ENCODE results near the gene TMEM200B.
"Not testable (repeated sequence)": the region's sequence is repeated elsewhere in the genome, so short reads cannot be mapped to it uniquely, and the experiment has no call there.

TMEM200B gene

DNA sequence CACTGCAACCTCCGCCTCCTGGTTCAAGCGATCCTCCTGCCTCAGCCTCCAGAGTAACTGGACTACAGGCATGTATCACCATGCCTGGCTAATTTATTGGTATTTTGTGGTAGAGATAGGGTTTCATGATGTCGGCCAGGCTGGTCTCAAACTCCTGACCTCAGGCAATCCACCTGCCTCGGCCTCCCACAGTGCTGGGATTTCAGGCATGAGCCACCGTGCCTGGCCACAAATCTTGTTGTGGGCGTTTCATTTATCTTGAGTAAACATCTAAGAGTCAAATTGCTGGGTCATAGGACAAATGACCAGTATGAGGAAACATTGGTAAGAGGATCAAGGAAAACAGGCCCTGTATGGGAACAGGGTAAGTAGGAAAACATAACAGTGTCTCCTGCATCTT is 17.9 kb downstream of the TMEM200B start:
- DNase-seq, result no peak

- DNase-seq, result no peak
These were observed 23.2 kb downstream of the TMEM200B start for GRCh38 chr1:29100487-29100886.

DNA sequence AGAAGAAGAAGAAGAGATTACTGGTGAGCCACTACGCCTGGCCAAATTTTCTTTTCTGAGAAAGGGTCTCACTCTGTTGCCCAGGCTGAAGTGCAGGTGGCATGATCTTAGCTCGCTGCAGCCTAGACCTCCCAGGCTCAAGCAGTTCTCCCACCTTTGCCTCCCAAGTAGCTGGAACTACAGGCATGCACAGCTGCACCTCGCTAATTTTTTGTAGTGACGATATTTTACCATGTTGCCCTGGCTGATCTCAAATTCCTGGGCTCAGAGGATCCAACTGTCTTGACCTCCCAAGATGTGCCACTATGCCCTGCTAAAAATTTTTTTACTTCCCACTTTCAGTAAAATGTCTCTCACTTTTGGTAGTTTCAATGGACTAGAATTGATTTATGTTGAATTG is 24.4 kb downstream of the TMEM200B start:
- no peak for DNase-seq

GRCh38 chr1:29096231-29096886 is 27.3 kb downstream of the TMEM200B start:
- DNase-seq, result no peak

DNA sequence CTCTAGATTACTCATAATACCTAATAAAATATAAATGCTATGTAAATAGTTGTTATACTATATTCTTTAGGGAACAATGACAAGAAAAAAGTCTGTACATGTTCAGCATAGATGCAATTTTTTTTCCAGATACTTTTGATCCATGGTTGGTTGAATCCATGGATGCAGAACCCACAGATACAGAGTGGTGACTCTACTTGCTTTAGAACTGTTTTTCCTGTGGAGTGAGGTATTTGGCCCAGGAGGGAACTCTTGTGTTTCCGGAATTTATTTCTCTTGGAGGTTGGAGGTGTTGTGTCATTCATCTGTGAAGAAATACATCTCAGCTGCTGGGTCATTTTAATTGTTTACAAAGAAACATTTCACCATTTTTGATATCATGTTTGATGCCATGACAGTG is 28.7 kb downstream of the TMEM200B start:
- DNase-seq, result no peak

GRCh38 chr1:29094433-29094832 is 29.3 kb downstream of the TMEM200B start:
- no peak for DNase-seq

DNA sequence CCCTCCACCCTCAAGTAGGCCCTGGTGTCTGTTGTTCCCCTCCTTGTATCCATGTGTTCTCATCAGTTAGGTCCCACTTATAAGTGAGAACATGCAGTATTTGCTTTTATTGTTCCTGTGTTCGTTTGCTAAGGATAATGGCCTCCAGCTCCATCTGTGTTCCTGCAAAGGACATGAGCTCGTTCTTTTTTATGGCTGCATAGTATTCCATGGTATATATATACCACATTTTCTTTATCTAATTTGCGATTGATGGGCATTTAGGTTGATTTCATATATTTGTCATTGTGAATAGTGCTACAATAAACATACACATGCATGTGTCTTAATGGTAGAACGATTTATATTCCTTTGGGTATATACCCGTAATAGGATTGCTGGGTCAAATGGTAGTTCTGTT is 31.0 kb downstream of the TMEM200B start:
- not testable (repeated sequence) for DNase-seq

DNA sequence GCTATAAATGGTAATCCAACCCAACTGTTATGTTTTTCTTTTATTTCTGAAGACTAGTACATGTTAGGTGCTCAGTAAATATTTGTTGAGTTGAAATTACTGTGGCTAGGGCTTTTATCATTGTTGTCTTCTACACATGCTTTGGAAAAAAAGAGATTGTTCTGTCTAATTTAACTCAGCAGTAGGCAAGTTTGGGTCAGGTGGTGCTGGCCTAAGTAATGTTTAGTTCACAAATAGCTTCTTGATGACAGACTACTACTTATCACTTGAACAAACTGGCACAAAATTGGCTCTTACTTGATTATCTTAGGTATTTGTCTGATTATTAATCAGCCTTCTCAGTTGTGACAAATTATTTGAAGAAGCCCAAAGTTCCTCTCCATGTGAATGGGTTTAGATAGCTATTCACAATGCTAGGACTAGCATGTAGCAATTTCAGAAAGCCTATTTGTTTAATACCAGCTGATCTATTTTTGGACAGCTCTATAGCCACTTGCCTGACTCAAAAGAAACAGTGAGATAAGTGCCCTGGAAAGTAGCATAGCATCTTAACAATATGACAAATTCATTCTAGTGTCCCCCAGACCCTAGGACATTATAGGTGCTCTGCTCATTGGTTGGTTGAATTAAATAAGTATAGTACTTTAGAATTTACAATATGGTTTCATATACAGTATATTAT is 32.6 kb downstream of the TMEM200B start:
- DNase-seq, result no peak

GRCh38 chr1:29084196-29084521 is 39.5 kb downstream of the TMEM200B start:
- no peak for DNase-seq

DNA sequence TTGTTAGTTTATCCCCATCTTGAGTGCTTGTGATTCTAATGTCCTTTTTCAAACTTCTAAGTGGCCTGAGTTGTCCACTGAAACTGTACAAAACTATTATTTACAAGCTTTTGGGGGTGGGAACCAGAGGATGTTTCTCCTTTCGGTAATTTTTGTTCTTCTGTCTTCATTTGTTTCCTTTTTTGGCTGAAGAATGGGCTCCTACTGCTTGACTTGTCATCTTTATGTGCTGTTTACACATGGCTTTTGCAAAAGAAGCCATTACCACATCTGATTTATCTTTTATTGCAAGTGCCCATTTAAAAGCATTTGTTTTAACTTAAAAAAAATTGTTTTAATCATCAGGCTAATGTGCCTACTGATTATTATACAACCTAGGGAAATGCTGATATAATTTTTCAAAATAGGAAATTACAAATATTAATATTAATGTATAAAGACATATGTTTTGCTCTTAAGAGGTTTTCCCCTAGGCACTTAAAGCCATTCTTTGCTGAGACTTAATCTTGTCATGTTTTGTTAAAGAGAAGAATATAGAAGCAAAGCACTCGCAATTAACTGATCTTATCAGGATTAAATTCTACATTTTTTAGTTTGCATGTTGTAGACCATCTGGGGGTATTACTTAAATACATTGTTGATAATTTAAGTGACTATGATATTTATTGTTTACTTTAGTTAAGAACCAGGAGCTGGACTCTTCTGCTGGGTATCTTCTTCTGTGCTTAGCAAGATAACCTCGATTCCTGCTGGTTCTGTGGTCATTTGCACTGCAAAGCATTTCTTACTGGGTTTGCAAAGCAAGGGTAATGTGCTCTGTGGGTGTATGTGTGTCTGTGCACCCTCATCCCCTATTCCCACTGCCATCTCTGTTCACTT is 40.1 kb downstream of the TMEM200B start:
- DNase-seq, result no peak

GRCh38 chr1:29082519-29082918 is 41.2 kb downstream of the TMEM200B start:
- no peak for DNase-seq

- DNase-seq, result no peak
These were observed 42.5 kb downstream of the TMEM200B start for GRCh38 chr1:29081201-29081600.

- not testable (repeated sequence) for DNase-seq
These were observed 43.6 kb downstream of the TMEM200B start for GRCh38 chr1:29079916-29080629.

- no peak for DNase-seq
These were observed 46.5 kb downstream of the TMEM200B start for GRCh38 chr1:29077155-29077554.
